IMR-90 (cell line): ENCODE data around the gene RIPK3.

ENCODE experiments used
- CEBPB ChIP-seq: IDR thresholded peaks from 2 replicates; pipeline ENCODE4 v1.6.1; 2012; ENCODE audit warnings: low read depth, low read length, improper control_type of control experiment
- FOS ChIP-seq: fragments of 150-350 bp; IDR thresholded peaks from 2 replicates; pipeline ENCODE4 v1.6.1; 2016; ENCODE audit warnings: low read depth, low read length
- MXI1 ChIP-seq: IDR thresholded peaks from 2 replicates; pipeline ENCODE4 v1.6.1; 2012; ENCODE audit warnings: low read depth, mild to moderate bottlenecking, low read length, moderate library complexity, borderline replicate concordance
- NFE2L2 ChIP-seq: fragments of 150-350 bp; IDR thresholded peaks from 2 replicates; pipeline ENCODE4 v1.6.1; 2016; ENCODE audit warnings: low read depth, mild to moderate bottlenecking, low read length
- POLR2A ChIP-seq: IDR thresholded peaks from 2 replicates; pipeline ENCODE4 v1.6.1; 2012; ENCODE audit warnings: mild to moderate bottlenecking, low read depth, low read length
- RAD21 ChIP-seq: IDR thresholded peaks from 2 replicates; pipeline ENCODE4 v1.6.1; 2012; ENCODE audit warnings: low read length, improper control_type of control experiment
- RCOR1 ChIP-seq: IDR thresholded peaks from 2 replicates; pipeline ENCODE4 v1.6.1; 2012; ENCODE audit warnings: mild to moderate bottlenecking, low read length, improper control_type of control experiment; ENCODE audit not compliant: insufficient replicate concordance
- SMC3 ChIP-seq: fragments of 150-350 bp; IDR thresholded peaks from 2 replicates; pipeline ENCODE4 v1.6.1; 2016; ENCODE audit warnings: low read depth, mild to moderate bottlenecking, antibody characterized with exemption, low read length, moderate library complexity
- TF ChIP-seq, protein P1 (sequence below): conservative IDR thresholded peaks from 2 replicates; pipeline ENCODE4 v1.5.1; 2012; ENCODE audit warnings: mild to moderate bottlenecking, low read depth, low read length, improper control_type of control experiment
- TF ChIP-seq, protein P2 (sequence below): fragments of 150-350 bp; IDR thresholded peaks from 2 replicates; pipeline ENCODE4 v1.6.1; 2017; ENCODE audit warnings: mild to moderate bottlenecking, antibody characterized with exemption, low read length, low read depth

DNA sequence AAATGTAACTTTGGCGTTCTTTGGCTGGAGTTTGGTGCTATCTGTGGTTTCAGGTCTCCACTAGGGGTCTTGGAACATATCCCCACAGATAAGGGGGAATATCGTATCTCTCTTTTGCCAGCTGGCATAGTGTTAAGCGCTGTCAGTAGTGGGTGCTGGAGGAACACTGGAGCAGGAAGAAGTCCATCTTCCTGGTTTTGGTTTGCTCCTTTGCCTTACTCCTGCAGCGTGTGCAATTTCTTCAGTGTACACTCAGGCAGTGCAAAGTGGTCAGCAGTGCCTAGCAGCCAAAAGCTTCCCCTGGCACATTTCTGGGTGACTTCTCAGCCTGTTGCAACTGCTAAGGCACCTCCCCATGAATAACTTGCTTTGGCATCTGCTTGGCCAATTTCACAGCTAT lies 11.7 kb upstream of the RIPK3 start:
- TF ChIP-seq, protein P1, sequence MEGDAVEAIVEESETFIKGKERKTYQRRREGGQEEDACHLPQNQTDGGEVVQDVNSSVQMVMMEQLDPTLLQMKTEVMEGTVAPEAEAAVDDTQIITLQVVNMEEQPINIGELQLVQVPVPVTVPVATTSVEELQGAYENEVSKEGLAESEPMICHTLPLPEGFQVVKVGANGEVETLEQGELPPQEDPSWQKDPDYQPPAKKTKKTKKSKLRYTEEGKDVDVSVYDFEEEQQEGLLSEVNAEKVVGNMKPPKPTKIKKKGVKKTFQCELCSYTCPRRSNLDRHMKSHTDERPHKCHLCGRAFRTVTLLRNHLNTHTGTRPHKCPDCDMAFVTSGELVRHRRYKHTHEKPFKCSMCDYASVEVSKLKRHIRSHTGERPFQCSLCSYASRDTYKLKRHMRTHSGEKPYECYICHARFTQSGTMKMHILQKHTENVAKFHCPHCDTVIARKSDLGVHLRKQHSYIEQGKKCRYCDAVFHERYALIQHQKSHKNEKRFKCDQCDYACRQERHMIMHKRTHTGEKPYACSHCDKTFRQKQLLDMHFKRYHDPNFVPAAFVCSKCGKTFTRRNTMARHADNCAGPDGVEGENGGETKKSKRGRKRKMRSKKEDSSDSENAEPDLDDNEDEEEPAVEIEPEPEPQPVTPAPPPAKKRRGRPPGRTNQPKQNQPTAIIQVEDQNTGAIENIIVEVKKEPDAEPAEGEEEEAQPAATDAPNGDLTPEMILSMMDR: no peak
- TF ChIP-seq RAD21 (no peak), SMC3 (no peak), NFE2L2 (no peak), POLR2A (no peak), CEBPB (no peak), RCOR1 (no peak), FOS (no peak), MXI1 (no peak)
- TF ChIP-seq, protein P2, sequence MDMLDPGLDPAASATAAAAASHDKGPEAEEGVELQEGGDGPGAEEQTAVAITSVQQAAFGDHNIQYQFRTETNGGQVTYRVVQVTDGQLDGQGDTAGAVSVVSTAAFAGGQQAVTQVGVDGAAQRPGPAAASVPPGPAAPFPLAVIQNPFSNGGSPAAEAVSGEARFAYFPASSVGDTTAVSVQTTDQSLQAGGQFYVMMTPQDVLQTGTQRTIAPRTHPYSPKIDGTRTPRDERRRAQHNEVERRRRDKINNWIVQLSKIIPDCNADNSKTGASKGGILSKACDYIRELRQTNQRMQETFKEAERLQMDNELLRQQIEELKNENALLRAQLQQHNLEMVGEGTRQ: no peak
